Measurements from ENCODE around the gene PPFIBP1.

Gene PPFIBP1

DNA sequence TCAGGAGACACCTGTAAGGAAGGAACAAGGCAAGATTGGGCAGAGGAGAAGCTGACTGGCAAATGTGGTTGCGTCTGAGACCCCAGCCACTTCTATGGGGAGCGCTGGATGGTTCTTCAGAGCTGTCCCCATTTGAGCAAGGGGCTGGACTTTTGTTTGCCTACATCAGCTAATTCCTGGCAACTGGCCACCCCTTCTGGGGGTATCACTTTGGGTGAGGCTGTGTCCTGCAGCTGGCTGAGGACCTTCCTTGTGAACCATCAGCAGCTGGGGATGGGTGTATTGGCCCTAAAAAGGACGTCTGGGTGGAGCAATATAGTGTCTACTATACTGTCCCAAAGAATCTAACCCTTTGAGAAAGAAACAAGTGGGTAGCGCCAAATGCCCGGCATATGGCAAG is 23.6 kb downstream of the PPFIBP1 start:
- DNase-seq, result no peak

DNA sequence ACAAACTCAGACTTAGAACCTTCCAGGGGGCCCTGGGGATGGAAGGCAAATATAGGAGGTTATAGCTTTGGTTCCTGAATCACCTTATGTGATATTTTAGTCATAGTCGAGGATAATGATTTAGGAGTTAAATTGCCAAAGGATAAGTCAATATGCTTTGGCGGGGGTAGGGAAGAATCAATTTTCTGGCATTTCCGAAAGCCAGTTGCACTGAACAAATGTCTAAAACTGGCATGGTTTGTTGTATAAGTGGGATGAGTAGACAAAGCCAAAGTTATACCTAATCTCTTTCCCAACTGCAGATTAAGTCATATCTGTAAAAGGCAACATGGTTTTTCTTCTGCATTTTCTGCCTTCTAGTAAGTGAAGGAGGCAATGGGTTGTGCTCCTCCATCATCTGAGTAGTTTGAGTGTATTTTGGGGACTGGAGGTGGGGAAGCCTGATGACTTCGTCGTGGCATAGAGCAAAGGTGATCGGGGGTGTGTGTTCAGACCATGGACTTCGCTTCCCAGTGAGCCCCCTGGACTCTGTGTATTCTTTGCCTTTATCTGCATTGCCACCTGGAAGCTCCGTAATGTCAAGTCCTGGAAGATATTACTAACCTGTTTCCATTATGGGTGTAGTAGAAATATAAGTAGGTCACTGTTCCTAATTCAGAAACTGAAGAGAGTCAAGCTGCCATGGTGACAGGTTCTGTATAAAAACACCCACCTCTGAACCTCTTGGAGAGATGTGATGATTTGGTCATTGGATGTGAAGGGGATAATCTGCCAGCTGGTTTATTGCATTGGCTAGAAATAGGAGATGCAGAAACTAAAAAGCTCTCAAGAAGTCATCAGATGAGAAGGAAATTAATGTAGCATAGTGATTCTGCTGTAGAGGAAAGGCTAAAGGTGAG is 24.5 kb downstream of the PPFIBP1 start:
- DNase-seq, result no peak

DNA sequence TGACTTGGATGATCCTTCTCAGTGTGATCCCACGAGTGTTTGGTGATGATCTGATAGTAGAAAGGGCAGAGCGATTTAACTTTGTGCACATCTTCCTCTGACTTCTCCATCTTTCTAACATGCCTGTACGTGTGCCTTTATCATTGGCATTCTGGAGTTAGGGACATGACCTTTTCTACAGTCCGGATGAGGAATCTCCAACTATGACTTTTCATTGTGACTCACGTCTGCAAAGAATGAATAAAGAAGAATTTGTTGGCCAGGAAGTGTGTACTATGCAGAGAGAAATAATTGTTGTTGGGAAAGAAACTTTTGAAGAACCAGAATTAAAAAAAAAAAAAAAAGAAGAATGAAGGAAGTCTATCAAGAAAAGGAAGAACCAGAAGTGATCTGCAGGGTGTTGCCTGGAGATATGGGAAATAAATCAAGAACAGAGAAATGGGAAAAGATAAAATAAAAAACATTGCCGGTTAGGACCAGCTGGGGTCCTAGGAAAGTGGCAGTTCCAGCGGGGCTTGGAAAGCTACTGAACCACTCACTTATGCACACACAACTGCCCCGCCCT is 25.3 kb downstream of the PPFIBP1 start:
- no peak for DNase-seq

DNA sequence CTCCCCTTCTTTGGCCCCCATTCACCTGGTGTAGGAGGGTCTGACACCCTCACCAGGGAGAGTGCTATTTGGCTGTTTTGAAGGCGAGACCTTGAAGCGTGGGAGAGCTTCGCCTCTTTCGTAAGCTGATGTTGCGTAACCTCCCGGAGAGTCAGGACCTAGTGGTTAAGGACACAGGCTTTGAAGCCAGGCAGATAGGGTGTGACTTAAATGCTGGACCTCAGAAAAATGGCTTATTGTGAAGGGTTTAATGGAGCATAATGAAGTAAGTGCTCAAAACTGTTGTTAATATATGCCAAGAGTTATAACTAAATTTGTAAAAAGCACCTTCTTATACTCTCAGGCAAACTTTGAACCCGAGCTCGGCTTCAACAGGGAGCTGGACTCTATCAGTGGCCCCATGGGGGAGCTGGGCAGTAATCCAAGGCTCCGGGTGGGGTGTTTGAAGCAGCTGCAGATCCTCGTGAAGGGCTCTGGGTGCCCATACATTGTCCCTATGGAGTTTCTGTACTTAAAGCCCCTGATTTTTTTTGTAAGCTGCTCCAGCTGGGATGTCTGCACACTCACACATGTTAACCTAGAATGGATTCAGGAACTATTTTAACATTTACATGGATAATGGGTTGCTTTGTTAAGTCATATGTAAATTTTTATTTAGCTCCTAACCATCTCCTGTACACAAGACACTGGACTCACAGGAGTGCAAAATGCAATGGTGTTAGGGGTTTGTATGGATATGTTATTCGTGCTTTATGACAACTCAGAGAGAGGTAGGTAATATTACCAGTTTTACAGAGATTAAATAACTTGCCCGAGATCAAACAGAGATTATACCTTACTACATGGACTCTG is 26.0 kb downstream of the PPFIBP1 start:
- no peak for DNase-seq

DNA sequence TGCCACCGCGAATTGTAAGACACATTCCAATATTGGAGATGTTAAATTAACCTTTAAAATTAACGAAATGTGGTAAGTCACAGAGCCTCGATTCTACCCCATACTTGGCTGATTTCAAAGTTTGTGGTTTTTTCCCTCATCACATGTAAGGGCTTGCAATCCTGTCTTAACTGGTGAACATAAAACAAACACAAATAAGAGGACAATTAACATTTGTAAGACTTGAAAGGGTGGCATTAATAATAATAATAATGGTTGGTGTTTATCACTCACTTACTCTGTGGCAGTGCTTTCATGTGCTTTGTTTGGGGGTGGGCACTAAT is 26.6 kb downstream of the PPFIBP1 start:
- no peak for DNase-seq

- DNase-seq, result no peak
Measured at GRCh38 chr12:27551172-27551840, 27.3 kb downstream of the PPFIBP1 start.

DNA sequence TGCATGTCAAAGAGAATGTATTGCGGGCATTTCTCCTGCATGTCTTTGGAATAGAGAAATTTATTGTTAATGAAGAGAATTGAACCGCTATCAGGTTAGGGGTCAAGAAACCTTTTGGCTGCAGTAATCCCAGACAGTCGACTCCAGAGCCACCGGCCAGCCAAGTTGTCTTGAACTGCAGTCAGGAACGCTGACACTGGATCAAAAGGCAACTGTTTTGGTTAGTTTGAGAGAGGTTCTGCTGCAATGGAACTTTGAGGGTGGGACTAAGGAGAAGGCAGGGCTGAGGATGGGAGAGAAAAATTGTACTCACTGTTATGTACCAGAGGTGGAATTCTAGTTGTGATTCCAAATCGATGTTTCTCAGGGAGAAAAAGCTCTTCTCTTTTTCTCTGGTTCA is 28.2 kb downstream of the PPFIBP1 start:
- no peak for DNase-seq

DNA sequence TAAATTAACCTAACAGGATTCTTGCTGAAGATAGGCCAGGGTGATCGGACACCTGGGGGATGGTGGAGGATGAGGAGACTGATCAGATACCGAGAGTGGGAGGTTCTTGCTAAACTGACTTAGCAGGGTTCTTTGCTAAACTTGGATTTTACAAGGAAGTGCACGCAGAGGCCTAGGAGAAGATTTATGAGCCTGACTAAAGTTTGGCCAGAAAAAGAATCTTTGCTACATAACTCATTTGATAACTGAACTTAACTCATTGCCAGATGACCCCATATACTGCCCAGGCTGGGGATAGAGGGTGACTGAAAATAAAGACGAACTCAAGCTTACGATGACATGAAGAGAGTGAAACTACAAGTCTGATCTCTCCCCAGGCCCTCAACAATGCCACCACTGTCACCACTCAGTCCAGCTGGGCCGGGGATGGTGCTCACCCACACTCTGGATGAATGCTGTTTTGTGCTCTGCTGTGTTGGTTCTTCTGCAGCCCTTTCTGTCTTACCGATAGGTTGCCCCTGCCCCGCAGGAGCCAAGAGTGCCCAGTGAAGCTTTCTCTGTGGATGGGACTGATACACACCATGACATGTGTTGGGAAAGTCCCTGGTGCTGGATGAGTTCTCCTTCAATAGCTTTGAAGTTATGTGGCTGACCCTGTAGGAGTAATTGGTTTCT is 29.0 kb downstream of the PPFIBP1 start:
- DNase-seq, result no peak

DNA sequence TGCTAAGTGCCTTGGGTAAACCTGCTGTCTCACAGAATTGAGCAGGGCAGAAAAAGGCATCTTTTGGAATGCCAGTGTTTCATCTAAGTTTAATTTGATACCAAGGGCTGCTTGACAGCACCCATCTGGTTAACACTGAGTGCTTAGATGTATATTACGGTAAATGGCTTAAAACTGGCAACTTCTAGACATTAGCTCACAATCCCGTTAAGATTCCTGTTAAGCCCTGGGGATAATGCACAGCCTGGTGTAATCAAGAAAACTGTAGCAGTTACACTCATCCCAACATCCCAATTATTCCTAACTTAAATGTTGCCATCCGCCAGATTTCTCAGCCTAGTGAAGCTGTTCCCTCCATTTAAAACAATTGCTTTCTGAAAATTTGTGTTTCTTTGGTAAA is 29.9 kb downstream of the PPFIBP1 start:
- DNase-seq, result no peak

DNA sequence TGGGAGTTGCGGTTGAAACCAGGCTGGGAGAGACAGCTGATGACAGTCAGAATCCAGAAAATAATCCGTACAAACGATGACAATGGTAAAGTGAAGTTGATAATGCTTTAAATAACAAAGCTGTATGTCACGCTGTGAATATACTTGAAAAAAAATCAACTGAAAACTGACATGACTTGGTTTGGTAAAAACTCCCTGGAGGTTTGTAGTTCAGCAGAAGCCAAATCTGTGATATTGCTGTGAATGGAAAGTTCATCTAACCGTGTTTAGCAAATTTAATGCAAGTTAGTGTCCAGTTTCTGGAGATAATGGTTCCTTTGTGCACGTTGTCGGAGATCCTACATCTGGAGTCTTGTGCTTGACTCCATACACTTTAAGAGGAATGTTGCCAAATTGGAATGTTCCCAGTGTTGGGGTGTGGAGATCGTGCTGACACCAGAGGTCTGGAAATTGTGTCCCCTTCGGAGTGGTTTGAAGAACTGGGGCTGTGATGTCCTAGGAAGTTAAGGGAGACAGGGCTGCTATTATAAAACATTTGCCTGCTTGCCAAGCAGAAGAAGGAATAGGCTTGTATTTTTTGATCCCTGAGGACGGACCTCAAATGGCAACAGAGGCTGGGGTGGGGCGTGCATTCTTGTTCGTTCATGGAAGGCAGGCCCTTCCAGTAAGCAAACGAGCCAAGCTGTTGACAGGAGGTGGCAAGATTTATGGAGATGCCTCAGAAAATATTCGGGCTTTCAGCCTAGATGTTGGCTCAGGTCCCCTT is 30.6 kb downstream of the PPFIBP1 start:
- no peak for DNase-seq

DNA sequence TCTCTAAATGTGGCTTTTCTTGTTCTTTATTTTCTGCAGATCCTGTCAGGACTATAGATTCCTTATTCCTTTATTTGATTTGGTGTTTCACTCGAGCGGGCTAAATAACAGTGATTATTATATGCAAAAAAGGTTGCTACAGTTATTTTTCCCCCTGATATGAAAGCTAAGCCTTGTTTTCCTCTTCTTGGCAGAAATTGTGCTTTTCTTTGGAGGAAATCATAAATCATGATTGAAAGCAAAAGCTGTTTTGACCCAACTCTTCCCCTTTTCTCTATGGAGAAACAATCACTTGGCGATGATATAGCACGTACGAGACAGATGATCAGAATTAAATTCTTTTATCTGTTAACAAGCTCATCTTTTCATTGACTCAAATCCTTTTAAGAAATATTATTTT is 31.4 kb downstream of the PPFIBP1 start:
- no peak for DNase-seq

GRCh38 chr12:27555925-27556778 is 32.1 kb downstream of the PPFIBP1 start:
- no peak for DNase-seq

DNA sequence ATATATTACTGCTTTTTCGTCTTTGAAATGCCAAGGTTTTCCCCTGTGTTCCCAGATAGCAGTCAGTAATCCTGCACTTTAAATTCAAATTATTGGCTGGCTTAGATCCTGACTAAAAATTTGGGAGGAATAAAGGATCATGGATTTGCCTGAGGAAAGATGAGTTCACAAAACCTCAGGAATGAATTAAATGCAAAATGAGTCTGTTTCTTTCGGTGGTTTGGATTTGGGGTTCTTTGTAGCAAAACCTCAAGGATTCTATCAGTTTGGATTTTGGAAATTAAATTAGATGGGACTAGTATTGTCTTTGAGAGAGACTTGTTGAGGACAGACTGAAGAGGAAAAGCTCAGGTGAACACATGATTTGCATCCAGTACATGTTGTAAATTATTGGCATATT is 36.1 kb downstream of the PPFIBP1 start:
- no peak for DNase-seq

GRCh38 chr12:27561535-27562350 is 37.7 kb downstream of the PPFIBP1 start:
- DNase-seq, result no peak

GRCh38 chr12:27564612-27565213 is 40.7 kb downstream of the PPFIBP1 start:
- DNase-seq, result no peak

DNA sequence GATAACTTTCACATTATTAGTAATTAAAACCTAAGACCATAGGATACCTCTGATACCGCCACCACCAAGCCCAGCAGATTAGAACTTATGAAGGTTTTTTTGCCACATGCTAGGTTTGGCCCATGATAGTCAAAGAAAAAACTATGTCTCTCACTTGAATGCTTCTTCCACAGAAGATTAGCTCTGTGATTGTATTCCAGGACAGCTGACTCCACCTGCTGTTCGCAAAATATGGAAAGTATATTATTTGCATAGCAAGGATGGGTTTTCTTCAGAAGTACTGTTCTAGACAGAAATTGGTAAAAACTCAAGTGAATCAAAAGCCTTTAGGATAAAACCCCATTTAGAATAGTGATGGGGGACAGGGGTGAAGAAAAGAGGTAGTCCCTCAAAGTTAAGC is 42.2 kb downstream of the PPFIBP1 start:
- DNase-seq, result no peak

- no peak for DNase-seq
Measured at GRCh38 chr12:27566626-27567025, 42.6 kb downstream of the PPFIBP1 start.

- DNase-seq, result no peak
Measured at GRCh38 chr12:27571463-27571862, 47.5 kb downstream of the PPFIBP1 start.

DNA sequence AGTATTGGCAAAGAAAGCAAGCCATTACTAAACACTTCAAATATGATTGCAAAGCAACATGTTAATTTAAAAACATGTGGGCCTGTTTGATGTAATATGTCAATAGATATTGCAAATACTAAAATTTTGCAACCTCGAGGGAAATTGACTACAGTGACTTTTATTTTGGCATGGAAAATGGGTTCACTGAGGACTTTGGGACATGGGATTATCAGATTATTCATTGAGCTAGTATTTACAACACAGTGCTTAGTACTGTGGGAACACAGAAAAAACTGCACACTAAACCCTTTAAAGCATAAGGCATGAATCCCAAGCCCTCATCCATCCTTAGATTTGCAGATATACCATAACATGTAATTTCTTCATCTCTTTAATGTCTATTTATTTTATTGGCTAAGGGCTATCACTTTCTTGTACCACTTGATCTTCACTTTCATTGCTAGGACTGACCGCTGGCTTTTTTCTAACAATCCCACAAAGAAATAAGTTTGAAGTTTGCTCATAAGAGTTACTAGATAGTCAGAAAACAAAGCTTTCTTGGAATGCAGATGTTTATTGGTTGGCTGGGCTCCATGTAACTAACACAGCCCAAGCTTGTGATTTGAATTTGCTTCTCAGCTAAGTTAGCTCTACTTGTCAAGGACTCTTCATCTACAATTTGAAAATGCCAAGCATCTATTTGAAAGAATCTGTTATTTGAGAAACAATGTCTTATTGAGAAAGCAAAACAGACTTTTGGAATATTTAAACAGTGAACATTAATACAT is 48.7 kb downstream of the PPFIBP1 start:
- DNase-seq, result no peak

Measured in NCI-H1417 treated with DMSO at 0.1 percent for 48 hours (cell line).